ENCODE results near the gene GNLY.
"Not testable (repeated sequence)": the region's sequence is repeated elsewhere in the genome, so short reads cannot be mapped to it uniquely, and the experiment has no call there.

GNLY gene

DNA sequence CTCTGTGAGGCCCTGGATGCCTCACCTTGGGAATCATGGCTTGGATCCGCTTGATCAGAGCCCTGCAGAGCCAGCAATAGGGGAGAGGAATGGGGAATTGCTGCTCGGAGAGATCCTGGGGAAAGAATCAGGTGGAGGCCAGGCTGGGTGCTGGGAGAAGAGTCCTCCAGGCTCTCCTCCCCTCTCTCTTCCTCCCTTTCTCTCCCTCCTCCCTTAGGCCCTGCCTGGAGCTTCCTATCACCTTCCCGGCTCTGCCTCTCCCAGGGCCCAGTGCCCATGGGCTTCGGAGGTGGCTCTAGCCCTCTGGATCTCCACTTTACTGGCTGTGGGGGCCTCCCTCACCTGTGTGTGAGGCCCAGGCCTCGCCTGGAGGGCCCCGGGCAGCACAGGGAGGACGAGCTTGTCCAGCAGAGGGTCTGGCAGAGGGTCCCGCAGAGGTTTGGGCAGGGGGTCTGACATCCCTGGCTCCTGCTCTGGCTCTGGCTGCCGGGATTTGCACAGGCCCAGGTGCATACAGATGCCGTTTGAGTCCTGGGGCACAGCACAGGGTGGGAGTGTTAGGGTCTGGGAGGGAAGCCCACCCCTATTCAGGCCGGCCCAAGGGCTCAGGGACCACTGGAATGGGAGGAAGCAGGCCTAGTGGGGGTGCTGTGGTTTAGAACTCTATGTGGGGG, 28.8 kb upstream of the GNLY start:
- DNase-seq = no peak

DNA sequence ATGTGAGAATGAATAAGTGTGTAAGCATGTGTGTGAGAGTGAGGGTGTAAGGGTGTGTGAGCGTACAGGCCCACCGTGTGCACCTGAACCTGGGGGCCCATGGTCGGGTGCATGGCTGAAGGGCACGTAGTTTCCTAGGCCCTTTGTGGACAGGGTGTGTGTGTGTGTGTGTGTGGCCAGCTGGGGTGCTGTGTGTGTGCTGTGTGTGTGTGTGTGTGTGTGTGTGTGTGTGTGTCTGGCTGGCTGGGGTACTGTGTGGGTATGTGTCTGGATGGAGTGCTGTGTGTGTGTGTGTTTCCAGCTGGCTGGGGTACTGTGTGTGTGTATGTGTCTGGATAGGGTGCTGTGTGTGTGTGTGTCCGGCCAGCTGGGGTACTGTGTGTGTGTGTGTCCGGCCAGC, 28.1 kb upstream of the GNLY start:
- DNase-seq = no peak

- DNase-seq = no peak
Measured at GRCh38 chr2:85666435-85667316, 27.5 kb upstream of the GNLY start.

DNA sequence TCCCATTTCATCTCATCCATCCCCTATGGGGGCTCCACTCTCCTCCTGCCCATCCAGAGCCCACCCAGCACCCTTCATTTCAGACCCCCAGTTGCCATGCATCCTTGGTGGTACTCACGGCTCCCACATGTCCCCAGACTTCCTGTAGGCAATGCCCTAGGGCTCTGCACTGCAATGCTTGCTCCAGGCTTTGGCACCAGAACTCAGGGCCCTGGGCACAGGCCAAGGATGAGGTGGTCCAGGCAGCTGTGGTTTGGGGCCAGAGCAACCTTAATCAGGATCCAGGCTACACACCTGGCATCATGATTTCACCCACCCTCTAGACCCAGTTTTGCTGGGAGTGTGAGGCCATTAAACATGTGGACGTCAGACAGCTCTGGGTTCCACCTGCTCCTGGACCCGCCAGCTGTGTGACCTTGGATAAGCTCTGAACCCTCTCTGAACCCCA, 26.6 kb upstream of the GNLY start:
- no peak for DNase-seq

GRCh38 chr2:85668009-85668856, 25.9 kb upstream of the GNLY start, which contains the start of gene SFTPB:
Gene SFTPB, minus strand, starts transcription at chr2:85668199. Its CDS starts 16 bp downstream, at chr2:85668183.
- DNase-seq = peak; percentile 94

GRCh38 chr2:85668857-85669142, 25.4 kb upstream of the GNLY start:
- no peak for DNase-seq

GRCh38 chr2:85669549-85669948, 24.6 kb upstream of the GNLY start:
- DNase-seq = peak; percentile 48

DNA sequence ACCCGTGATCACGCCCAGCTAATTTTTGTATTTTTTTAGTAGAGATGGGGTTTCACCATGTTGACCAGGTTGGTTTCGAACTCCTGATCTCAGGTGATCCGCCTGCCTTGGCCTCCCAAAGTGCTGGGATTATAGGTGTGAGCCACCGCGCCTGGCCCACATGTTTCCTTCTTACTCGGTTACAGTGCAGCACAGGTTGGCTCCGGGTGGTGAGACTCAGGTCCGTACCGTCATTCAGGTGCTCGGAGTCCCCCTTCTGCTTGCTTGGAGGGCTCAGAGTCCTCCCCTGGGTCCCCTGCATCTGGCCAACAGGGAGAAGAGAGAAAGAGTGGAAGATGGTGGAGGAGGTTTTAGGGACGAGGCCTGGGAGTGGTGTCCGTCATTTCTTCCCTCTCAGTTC, 23.7 kb upstream of the GNLY start:
- DNase-seq = not testable (repeated sequence)

GRCh38 chr2:85672456-85672855, 21.7 kb upstream of the GNLY start:
- DNase-seq = no peak

DNA sequence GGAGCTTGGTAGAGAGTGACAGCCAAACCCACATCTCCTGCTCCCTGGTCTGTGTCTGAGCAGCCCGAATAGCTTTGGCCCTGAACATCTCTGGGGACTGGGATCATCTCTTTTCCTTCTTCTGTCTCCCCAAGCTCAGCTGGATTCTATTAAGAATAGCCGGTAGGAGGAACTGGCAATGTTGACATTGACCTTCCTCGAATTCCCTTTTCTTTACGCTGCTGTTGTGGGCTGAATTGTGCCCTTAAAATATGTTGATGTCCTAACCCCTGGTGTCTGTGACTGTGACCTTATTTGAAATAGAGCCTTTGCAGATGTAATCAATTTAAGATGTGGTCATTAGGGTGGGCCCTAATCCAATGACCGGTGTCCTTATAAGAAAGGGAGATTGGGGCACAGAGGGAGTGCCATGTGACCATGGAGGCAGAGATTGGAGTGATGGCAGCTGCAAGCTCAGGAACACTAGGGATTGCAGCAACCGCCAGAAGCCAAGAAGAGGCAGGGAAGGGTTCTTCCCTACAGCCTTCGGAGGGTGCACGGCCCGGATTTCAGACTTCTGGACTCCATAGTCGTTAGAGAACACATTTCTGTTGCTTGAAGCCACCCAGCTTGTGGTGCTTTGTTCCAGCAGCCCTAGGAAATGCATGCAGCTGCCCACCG, 20.3 kb upstream of the GNLY start:
- no peak for DNase-seq

DNA sequence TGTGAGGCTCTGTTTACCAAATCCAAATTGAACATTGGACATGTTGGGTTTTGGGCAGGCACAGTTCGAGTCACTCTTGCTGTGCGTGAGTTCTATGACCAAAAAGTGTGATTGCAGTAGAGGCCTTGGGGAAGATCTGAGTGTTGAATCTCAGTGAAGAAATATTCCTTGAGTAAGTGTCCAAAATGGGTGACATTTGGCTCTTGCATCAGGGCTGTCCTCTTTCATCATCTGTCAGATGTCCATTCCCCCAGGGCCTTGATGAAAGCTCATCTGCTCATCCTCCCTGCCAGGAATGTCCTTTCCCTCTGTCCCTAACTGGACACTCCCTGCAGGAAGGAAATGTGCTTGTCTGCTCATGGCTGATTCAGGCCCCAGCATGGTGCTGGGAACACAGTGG, 19.7 kb upstream of the GNLY start:
- no peak for DNase-seq

- DNase-seq = no peak
Measured at GRCh38 chr2:85675427-85675826, 18.7 kb upstream of the GNLY start.

DNA sequence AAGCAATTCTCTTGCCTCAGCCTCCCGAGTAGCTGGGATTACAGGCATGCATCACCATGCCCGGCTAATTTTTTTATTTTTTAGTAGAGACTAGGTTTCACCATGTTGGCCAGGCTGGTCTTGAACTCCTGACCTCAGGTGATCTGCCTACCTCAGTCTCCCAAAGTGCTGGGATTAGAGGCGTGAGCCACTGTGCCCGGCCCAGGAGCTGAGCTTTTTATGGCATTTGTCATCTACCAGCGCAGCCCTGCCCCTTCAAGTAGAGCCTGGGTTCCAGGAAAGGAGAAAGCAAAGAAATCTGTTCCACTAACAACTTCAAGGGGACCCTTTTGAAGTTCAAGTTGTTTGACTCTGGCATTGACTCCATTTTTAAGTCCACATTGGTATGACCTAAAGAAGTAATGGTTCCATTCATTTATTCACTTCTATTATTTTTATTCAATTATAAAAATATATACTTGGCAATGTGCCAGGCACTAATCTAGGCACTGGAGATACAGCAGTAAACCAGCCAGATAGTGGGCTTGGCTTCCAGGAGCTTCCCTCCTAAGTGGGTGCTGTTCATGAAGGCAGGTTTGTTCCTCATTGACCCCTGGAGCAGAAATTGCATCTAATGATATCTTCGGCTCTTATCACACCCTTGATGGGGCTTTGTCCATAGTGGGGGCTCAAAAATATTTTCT, 18.2 kb upstream of the GNLY start:
- no peak for DNase-seq

DNA sequence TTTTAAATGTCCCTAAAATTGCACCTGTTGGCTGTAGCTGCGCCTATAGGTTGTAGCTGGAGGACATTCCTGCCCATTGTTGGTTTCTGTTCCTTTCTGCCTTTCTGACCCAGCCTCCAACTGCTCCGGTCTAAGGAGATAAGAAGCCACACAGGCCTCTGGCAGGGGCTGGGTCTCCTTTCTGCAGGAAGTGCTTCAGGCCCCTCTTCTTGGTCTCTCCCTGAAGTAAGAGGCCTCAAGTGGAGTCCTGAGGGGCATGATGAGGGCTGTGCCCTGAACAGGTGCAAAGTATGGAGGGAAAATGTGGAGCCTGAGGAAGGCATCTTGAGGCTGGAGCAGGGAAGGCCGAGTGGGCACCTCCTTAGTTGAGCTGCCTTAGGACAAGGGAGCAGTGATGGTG, 15.8 kb upstream of the GNLY start:
- DNase-seq = no peak

DNA sequence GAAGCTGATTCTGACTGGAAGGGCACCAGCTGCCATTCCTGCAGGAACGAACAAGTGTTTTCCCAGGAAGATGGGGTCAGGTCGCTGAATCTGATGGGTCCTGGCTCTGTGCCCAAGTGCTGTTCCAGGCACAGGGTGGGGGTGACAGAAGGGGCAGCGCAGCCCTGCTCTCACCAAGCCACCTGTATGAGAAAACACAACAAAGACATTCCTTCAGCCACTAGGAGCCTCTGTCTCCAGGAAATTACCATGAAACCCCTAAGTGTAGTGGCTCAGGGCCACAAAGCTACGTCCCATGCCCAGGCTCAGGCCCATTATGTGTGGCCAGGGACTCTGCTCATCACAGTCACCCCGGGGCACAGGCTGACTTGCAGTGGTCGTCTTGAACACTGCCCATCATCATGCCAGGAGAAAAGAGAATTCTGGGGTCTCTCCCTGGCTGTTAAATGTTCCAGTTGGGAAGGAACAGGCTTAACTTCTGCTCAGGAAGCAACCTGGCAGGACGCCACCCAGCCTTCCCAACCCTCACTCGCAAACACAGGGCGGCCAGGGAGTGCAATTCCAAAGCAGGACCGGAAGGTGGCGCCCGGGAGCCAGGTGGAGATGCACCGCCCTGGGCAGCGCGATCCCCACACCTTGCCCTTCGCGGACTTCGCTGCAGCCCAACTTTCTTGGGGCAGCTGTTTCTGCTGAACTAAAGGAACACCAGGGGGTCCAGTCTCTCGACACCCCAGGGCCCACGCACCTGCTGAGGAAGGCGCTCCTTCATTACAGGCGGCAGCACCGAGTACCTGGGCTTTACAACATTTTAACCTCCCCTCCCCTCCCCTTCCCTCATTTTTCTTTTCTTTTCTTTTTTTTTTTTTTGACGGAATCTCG, 15.1 kb upstream of the GNLY start:
- peak; percentile 90 for DNase-seq

GRCh38 chr2:85680707-85681371, 13.3 kb upstream of the GNLY start:
- no peak for DNase-seq

- no peak for DNase-seq
Measured at GRCh38 chr2:85681372-85681763, 12.8 kb upstream of the GNLY start.

DNA sequence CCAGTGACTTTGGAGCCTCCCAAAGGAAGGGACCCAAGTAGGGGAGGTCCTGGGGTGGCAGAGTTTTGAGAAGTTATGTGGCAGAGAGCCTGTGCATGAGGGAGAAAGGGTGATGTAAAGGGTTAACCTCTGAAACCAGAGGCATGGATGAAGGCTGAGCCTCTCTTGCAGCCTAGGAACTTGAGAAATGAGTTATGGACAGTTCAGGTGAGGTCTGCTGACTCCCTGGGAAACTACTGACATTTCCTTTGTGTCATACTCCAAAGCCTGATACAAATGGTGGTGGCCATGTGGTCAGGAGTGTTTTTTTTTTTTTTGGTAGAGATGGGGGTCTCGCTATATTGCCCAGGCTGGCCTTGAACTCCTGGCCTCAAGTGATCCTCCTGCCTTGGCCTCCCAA, 12.4 kb upstream of the GNLY start:
- DNase-seq = no peak

- DNase-seq = no peak
Measured at GRCh38 chr2:85682378-85682777, 11.8 kb upstream of the GNLY start.

GRCh38 chr2:85684380-85684779, 9.8 kb upstream of the GNLY start:
- no peak for DNase-seq

- DNase-seq = no peak
Measured at GRCh38 chr2:85684806-85685205, 9.4 kb upstream of the GNLY start.

All from DMS53 (cell line).